ENCODE measurements around the gene DMBT1. TPM values are rescaled to one million over a fixed set of nuclear protein-coding genes. Genes with fewer than 3 reads are reported as not detected.
A peak's percentile ranks its signal among the peaks of the same experiment; 100 is the strongest.

Gene DMBT1
- total RNA-seq, 1 donor from 2014 or later = 0.44 TPM

DNA sequence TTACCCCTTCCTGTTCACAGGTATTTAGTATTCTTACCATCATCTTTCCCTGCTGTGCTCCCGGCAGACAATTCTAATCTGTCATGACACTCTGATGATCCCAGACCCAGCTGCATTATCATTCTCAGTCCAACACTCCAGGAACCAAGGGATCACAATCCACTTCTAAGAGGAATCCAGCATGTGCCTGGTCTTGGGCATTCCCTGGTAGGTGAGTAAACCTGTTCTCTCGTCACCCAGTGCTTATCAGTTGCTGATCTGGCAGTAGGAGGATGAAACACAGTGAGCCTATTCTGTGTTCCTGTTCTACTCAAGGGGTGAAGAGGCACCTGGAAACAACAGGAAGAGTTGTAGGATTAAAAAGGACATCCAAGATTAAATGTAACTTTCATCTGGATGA, 1.3 kb upstream of the DMBT1 start:
- H3K36me3 ChIP-seq = no peaks in the 10 kb centered on the region
- H3K4me3 ChIP-seq = no peak overlapping the region
- TF ChIP-seq, protein P1, sequence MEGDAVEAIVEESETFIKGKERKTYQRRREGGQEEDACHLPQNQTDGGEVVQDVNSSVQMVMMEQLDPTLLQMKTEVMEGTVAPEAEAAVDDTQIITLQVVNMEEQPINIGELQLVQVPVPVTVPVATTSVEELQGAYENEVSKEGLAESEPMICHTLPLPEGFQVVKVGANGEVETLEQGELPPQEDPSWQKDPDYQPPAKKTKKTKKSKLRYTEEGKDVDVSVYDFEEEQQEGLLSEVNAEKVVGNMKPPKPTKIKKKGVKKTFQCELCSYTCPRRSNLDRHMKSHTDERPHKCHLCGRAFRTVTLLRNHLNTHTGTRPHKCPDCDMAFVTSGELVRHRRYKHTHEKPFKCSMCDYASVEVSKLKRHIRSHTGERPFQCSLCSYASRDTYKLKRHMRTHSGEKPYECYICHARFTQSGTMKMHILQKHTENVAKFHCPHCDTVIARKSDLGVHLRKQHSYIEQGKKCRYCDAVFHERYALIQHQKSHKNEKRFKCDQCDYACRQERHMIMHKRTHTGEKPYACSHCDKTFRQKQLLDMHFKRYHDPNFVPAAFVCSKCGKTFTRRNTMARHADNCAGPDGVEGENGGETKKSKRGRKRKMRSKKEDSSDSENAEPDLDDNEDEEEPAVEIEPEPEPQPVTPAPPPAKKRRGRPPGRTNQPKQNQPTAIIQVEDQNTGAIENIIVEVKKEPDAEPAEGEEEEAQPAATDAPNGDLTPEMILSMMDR (IDR thresholded peaks at IDR 0.05; ENCODE audit: borderline replicate concordance) = no peak
- peaks cover 52% of the 10 kb centered on the region for H3K27me3 ChIP-seq (ENCODE audit: low read depth)
- H3K9me3 ChIP-seq (replicated peaks) = no peaks in the 10 kb centered on the region
- no peak overlapping the region for H3K27ac ChIP-seq (replicated peaks)
- DNase-seq = no peak
- no peaks in the 10 kb centered on the region for H3K4me1 ChIP-seq
- intact Hi-C loops (cut with micrococcal nuclease) = loop anchor here (10.0 kb wide), 1 partner anchor 114 kb away; no protein-coding TSS in a partner anchor

DNA sequence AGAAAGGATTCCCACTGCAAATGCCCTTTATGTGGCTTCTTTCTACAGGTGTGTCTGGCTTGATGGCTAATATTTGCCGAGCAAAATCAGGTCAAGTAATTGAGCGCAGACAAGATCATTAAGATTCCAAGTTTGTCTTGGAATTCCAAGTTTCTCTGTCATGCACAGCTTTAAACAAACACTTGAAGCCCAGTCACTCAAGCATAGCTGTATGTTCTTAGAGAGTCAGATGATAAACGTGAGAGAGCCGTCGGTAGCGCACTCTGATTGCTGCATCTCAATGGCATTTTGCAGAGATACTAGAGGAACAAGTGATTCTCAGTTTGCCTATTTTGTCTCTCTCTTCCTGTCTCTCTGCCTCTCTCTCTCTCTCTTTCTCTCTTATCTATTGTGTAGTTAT, 658 bp downstream of the DMBT1 start:
- Histone ChIP-seq H3K27me3 (ENCODE audit: low read depth) (peaks cover 49% of the 10 kb centered on the region), H3K4me1 (peaks cover 7% of the 10 kb centered on the region), H3K9me3 (replicated peaks) (no peaks in the 10 kb centered on the region), H3K36me3 (no peaks in the 10 kb centered on the region), H3K27ac (replicated peaks) (no peak overlapping the region), H3K4me3 (no peak overlapping the region)
- TF ChIP-seq, protein P1 (IDR thresholded peaks at IDR 0.05; ENCODE audit: borderline replicate concordance) = no peak
- intact Hi-C loops (cut with micrococcal nuclease) = loop anchor here (10.0 kb wide), 1 partner anchor 144 kb away; no protein-coding TSS in a partner anchor
- DNase-seq = no peak

DNA sequence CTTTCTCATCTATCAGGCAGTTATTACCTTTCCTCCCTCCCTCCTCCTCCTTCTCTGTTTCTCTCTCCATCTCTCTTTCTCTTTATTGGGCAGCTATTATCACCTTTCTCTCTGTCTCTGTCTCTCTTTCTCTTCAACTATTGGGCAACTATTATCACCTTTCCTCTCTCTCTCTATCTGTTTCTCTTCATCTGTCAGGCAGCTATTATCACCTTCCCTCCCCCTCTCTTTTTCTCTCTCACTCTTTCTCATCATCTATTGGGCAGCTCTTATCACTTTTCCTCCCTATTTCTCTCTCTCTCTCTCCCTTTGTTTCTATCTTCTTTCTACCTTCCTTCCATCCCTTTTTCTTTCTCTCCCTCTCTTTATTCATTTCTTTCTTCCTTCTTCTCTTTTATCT, 1.2 kb downstream of the DMBT1 start:
- DNase-seq = no peak
- Histone ChIP-seq H3K4me1 (peaks cover 7% of the 10 kb centered on the region), H3K36me3 (no peaks in the 10 kb centered on the region), H3K27me3 (ENCODE audit: low read depth) (peaks cover 43% of the 10 kb centered on the region), H3K9me3 (replicated peaks) (no peaks in the 10 kb centered on the region), H3K4me3 (no peak overlapping the region), H3K27ac (replicated peaks) (no peak overlapping the region)
- TF ChIP-seq, protein P1 (IDR thresholded peaks at IDR 0.05; ENCODE audit: borderline replicate concordance) = no peak
- intact Hi-C loops (cut with micrococcal nuclease) = loop anchor here (10.0 kb wide), 1 partner anchor 143 kb away; no protein-coding TSS in a partner anchor

DNA sequence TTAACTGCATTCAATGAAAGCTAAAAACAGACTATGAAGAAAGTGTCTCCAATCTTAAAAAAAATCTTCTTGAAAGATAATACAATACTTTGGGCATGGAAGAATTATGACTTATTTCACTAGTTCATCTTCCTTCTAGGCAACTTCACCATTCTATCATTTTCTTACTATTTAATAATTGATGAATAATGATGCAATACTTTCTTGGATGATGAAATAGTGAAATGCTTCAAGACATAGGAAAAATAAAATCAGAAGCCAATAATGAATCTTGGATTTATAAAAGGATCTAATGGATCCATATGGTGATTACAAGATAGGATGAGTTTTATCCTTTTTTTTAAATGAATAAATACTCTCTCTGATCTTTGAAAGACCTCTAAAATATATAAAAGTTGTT, 4.4 kb downstream of the DMBT1 start:
- Histone ChIP-seq H3K4me3 (no peak overlapping the region), H3K27me3 (ENCODE audit: low read depth) (peaks cover 23% of the 10 kb centered on the region), H3K9me3 (replicated peaks) (no peaks in the 10 kb centered on the region), H3K4me1 (peaks cover 7% of the 10 kb centered on the region), H3K27ac (replicated peaks) (no peak overlapping the region), H3K36me3 (no peaks in the 10 kb centered on the region)
- TF ChIP-seq, protein P1 (IDR thresholded peaks at IDR 0.05; ENCODE audit: borderline replicate concordance) = no peak
- DNase-seq = no peak
- intact Hi-C loops (cut with micrococcal nuclease) = loop anchor here (5.0 to 10.0 kb wide), 3 partner anchors 140 to 268 kb away; no protein-coding TSS in a partner anchor

DNA sequence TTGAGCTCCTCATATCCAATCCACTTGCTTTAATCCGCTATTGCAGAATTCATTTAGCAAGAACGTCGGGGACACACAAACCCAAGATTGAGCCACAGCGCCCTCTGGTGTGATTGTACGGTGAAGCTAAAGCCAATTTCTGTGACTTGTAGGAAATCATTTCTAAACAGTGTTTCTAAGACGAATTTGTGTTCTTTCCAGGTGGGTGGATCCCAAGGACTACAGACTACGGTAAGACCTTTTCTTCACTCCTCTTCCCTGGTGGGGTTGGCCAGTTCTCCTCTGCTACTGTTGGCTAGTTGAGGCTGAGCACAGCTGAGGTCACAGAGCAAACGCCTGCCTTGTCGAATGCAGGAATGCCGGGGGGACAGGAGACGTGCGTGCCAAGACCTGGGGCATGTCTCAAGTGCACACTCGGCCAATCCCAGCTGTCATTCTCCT, 5.2 kb downstream of the DMBT1 start:
- peak; percentile 77 for DNase-seq
- Histone ChIP-seq H3K27ac (replicated peaks) (no peak overlapping the region), H3K9me3 (replicated peaks) (no peaks in the 10 kb centered on the region), H3K4me1 (peaks cover 7% of the 10 kb centered on the region), H3K36me3 (no peaks in the 10 kb centered on the region), H3K27me3 (ENCODE audit: low read depth) (peaks cover 23% of the 10 kb centered on the region), H3K4me3 (peak overlapping the region; percentile 38)
- TF ChIP-seq, protein P1 (IDR thresholded peaks at IDR 0.05; ENCODE audit: borderline replicate concordance) = peak; percentile 90
- intact Hi-C loops (cut with micrococcal nuclease) = loop anchor here (5.0 to 10.0 kb wide), 3 partner anchors 139 to 268 kb away; no protein-coding TSS in a partner anchor

Data from left ventricle myocardium inferior (tissue), 1 donor.